Large intestine (tissue), 3 donors: ENCODE results near the gene TENM3. TPM values are rescaled to one million over a fixed set of nuclear protein-coding genes. Genes with fewer than 3 reads are reported as not detected.

Experiments
- DNase-seq, 2 donors: peaks; one replicate each; pipeline versions ENCODE4 v3.0.0 to v3.0.0-alpha.2; 2013
- H3K27ac ChIP-seq: one replicate; pipeline ENCODE4 v1.5.1; 2013; ENCODE audit warnings: low read length
- H3K27me3 ChIP-seq: 2 replicates; pipeline ENCODE4 v1.6.1; 2013; ENCODE audit warnings: low read length; ENCODE audit not compliant: control insufficient read depth, insufficient read depth
- H3K36me3 ChIP-seq: 2 replicates; pipeline ENCODE4 v1.6.1; 2013; ENCODE audit warnings: low read length; ENCODE audit not compliant: control insufficient read depth, insufficient read depth
- H3K4me1 ChIP-seq: one replicate; pipeline ENCODE4 v1.6.1; 2013; ENCODE audit warnings: low read length; ENCODE audit not compliant: control insufficient read depth, insufficient read depth
- H3K4me3 ChIP-seq: one replicate; pipeline ENCODE4 v1.5.1; 2013; ENCODE audit warnings: low read length
- H3K9me3 ChIP-seq: one replicate; pipeline ENCODE4 v1.6.1; 2013; ENCODE audit warnings: mild to moderate bottlenecking, low read depth, low read length, moderate library complexity; ENCODE audit not compliant: control insufficient read depth
- WGBS: methylation state at CpG from one replicate; pipeline ENCODE4 v1.1.5; 2013; ENCODE audit warnings: low lambda C conversion rate; ENCODE audit not compliant: insufficient coverage; 5-methylcytosine and 5-hydroxymethylcytosine counted together
- polyA plus RNA-seq: library from polyadenylated mRNA; unstranded; fragments of 120-200 nt; gene quantifications from one replicate; pipeline ENCODE4 v1.2.1, GENCODE V29; 2013

Gene TENM3
- polyA plus RNA-seq, 1 donor, result 11.9 TPM

DNA sequence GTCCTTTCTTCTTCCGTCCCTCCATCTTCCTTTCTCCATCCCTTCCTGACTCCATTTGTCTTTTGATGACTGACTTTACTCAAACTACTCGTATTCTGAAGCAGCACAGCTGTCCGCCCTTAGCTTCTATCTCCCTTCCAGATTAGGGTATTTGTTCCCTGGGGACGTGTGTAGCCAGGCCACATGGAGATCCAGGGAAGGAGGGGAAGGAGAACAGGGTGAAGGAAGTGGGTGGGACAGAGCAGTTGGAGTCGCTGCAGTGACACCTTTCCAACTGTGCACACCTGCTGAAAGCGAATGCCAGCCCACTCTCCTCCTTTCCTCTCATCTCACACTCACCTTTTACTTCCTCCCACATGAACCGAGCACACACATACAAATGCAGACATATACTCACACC lies 350.2 kb downstream of the TENM3 start:
- H3K36me3 ChIP-seq, result no peaks in the 10 kb centered on the region
- 58% methylated on average over 2 of the region's 7 CpGs for WGBS
- peaks cover under 1% of the 10 kb centered on the region for H3K9me3 ChIP-seq
- H3K27me3 ChIP-seq, result no peaks in the 10 kb centered on the region
- DNase-seq, result no peak
- H3K4me1 ChIP-seq, result peaks cover 12% of the 10 kb centered on the region
- H3K27ac ChIP-seq, result no peak overlapping the region
- no peak overlapping the region for H3K4me3 ChIP-seq

DNA sequence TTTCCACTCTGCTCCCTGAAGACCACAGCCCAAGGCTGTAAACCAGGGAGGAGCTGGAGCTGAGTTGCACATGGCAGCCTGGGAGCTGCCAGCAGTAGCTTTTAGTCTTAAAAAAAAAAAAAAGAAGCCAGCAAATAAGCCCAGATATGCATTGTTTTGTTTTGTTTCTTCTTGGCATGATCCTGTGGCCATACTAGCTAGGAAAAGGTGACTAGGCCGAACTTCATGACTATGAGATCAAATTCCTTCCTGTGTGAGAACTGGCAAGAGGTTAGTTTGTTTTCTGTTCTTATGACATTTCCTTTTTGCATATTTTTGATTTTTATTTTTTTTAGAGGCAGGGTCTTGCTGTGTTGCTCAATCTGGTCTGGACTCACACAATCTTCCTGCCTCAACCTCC lies 350.7 kb downstream of the TENM3 start:
- H3K36me3 ChIP-seq, result no peaks in the 10 kb centered on the region
- no peak overlapping the region for H3K27ac ChIP-seq
- DNase-seq, result peak; percentile 26 to 65
- H3K27me3 ChIP-seq, result no peaks in the 10 kb centered on the region
- H3K4me1 ChIP-seq, result peaks cover 12% of the 10 kb centered on the region
- 89% methylated on average over 1 of the region's 1 CpG for WGBS
- no peaks in the 10 kb centered on the region for H3K9me3 ChIP-seq
- H3K4me3 ChIP-seq, result no peak overlapping the region

DNA sequence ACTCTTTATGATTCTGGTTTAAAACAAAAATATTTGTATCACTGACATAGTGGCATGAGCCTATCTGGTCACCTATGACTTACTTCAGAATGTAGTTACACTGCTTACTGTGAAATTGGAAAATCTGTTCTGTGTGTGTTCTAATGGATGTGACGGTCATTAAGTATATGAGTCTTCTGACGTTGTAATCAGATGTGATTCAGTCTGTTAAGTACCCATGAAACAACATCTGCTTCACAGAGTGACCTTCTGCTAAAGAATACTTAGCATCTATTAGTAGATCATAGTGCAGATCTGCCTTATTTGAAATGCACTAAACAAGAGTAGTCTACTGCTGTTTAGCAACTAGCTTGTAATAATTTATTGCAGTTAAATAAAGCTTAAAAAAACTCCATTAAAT lies 356.9 kb downstream of the TENM3 start:
- no peak overlapping the region for H3K27ac ChIP-seq
- DNase-seq, result peak in 1 of 2 donors; percentile 17
- H3K4me3 ChIP-seq, result no peak overlapping the region
- H3K27me3 ChIP-seq, result no peaks in the 10 kb centered on the region
- no peaks in the 10 kb centered on the region for H3K36me3 ChIP-seq
- no CpG with 5 or more reads among the region's 2 CpGs for WGBS
- H3K9me3 ChIP-seq, result no peaks in the 10 kb centered on the region
- H3K4me1 ChIP-seq, result no peaks in the 10 kb centered on the region

DNA sequence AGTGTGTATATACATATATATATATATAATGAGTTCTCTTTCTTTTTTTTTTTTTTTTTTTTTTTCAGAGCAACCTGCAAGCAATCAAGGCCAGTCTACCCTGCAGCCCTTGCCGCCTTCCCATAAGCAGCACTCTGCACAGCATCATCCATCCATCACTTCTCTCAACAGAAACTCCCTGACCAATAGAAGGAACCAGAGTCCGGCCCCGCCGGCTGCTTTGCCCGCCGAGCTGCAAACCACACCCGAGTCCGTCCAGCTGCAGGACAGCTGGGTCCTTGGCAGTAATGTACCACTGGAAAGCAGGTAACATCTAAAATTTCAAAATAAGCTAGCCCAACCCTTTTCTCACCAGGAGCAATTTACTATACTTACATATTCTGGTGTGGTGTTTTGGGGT lies 357.7 kb downstream of the TENM3 start:
- no peaks in the 10 kb centered on the region for H3K9me3 ChIP-seq
- H3K27ac ChIP-seq, result no peak overlapping the region
- H3K36me3 ChIP-seq, result no peaks in the 10 kb centered on the region
- H3K27me3 ChIP-seq, result no peaks in the 10 kb centered on the region
- H3K4me1 ChIP-seq, result no peaks in the 10 kb centered on the region
- H3K4me3 ChIP-seq, result no peak overlapping the region
- DNase-seq, result no peak
- WGBS, result no CpG with 5 or more reads among the region's 8 CpGs

DNA sequence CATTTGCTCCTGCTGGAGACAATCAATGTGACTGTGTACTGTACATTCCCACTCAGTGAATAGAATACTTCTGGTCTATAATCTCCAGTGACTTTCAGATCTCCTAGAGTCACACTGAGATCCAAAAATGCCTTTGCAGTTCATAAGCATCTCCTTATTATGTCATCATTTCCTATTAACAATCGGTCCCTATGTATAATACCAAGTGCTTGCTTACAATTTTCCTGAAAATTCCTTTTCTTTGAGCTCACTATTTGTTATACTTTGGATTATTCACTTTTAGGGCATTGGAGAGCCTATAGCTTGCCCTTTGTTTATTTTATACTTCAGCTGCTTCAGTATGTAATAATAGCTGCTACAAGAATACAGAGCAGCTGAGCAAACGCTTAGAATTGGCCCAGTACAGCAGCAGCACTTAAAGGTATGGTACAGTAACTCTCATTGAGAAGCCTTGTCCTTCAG lies 361.0 kb downstream of the TENM3 start:
- H3K9me3 ChIP-seq, result peaks cover 5% of the 10 kb centered on the region
- H3K27ac ChIP-seq, result no peak overlapping the region
- no peak overlapping the region for H3K4me3 ChIP-seq
- no peaks in the 10 kb centered on the region for H3K4me1 ChIP-seq
- H3K36me3 ChIP-seq, result no peaks in the 10 kb centered on the region
- no peaks in the 10 kb centered on the region for H3K27me3 ChIP-seq
- 83% methylated on average over 1 of the region's 2 CpGs for whole genome bisulfite sequencing
- DNase-seq, result no peak

DNA sequence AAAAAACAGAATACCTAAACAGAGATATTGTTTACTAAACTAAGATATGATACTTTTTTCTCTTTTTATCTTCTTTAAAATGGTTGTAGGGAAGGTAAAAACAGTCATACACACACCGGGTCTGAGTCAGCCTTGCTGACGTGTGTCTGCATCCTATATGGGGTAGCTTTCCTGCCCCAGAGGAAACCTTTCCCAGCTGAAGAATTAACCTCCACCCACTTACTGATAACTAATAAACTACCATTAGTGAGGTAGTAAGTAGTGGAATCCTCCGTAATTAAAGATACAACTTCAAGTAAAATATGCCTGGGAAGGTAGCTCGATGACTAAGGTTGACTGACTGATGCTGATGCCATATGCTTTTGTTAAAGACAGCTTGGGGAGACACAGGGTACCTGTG lies 361.8 kb downstream of the TENM3 start:
- no peak overlapping the region for H3K4me3 ChIP-seq
- no peak overlapping the region for H3K27ac ChIP-seq
- H3K36me3 ChIP-seq, result no peaks in the 10 kb centered on the region
- 100% methylated on average over 1 of the region's 4 CpGs for WGBS
- no peaks in the 10 kb centered on the region for H3K27me3 ChIP-seq
- no peaks in the 10 kb centered on the region for H3K4me1 ChIP-seq
- DNase-seq, result no peak
- peaks cover 5% of the 10 kb centered on the region for H3K9me3 ChIP-seq

DNA sequence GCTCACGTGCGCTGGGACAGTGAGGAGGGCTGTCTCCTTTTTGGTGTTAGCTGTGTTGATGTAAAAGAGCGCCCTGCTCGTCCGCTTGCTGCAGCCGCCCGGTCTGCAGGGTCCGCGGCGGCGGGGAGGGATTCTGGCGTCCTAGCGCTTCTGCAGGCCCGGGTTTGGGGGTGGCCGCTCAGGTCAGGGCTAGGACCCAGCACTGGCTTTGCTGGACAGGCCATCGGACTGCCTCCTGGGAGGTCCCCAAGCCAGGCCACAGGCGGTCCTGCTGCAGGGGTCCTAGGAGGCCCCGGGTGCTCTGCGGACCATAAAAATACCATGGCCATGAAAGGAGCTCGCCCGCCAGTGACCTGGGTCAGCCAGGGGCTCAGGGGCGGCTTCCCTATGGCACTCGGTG lies 365.3 kb downstream of the TENM3 start:
- no peak for DNase-seq
- no peak overlapping the region for H3K4me3 ChIP-seq
- WGBS, result no CpG with 5 or more reads among the region's 23 CpGs
- H3K27me3 ChIP-seq, result no peaks in the 10 kb centered on the region
- no peaks in the 10 kb centered on the region for H3K36me3 ChIP-seq
- no peaks in the 10 kb centered on the region for H3K4me1 ChIP-seq
- peaks cover 5% of the 10 kb centered on the region for H3K9me3 ChIP-seq
- H3K27ac ChIP-seq, result no peak overlapping the region

DNA sequence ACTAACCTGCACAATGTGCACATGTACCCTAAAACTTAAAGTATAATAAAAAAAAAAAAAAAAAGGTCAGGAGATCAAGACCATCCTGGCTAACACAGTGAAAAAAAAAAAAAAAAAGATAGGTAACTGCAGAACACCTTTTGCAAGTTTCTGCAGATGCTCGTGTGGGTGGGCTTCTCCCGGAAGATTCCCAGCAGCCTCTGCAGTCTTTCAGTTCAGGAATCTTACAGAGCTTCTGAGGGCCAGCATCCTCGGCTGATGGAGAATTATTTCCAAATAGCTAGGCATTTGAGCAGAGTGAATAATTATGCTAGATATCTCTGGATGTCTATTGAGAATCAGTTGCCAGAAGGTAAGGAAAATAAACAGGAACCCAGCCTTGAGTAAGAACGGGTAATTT lies 373.3 kb downstream of the TENM3 start:
- DNase-seq, result no peak
- Histone ChIP-seq H3K36me3 (no peaks in the 10 kb centered on the region), H3K4me3 (no peak overlapping the region), H3K9me3 (no peaks in the 10 kb centered on the region), H3K27ac (no peak overlapping the region), H3K4me1 (no peaks in the 10 kb centered on the region), H3K27me3 (no peaks in the 10 kb centered on the region)
- no CpG with 5 or more reads among the region's 4 CpGs for WGBS

DNA sequence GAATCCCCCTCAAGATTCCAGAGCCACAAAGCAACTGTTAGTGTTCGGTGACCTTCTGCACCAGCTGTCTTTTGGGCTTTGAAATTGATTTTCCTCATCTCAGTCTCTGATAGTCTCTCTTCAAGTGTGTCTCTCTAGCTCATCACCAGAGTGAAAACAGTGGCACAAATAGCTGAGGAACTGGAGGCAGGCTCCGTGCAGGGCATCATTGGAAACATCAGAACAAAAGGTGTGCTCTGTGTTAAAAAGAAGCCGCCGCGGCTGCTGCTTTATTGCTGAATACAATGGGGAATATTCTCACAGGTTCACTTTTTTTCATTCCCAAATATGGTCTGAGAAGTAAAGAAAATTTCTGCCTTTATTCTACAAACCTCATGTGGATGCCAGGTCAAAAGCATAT lies 376.5 kb downstream of the TENM3 start:
- no peaks in the 10 kb centered on the region for H3K4me1 ChIP-seq
- H3K4me3 ChIP-seq, result no peak overlapping the region
- no peaks in the 10 kb centered on the region for H3K9me3 ChIP-seq
- H3K36me3 ChIP-seq, result no peaks in the 10 kb centered on the region
- WGBS, result 87% methylated on average over 3 of the region's 5 CpGs
- no peaks in the 10 kb centered on the region for H3K27me3 ChIP-seq
- no peak for DNase-seq
- H3K27ac ChIP-seq, result no peak overlapping the region

DNA sequence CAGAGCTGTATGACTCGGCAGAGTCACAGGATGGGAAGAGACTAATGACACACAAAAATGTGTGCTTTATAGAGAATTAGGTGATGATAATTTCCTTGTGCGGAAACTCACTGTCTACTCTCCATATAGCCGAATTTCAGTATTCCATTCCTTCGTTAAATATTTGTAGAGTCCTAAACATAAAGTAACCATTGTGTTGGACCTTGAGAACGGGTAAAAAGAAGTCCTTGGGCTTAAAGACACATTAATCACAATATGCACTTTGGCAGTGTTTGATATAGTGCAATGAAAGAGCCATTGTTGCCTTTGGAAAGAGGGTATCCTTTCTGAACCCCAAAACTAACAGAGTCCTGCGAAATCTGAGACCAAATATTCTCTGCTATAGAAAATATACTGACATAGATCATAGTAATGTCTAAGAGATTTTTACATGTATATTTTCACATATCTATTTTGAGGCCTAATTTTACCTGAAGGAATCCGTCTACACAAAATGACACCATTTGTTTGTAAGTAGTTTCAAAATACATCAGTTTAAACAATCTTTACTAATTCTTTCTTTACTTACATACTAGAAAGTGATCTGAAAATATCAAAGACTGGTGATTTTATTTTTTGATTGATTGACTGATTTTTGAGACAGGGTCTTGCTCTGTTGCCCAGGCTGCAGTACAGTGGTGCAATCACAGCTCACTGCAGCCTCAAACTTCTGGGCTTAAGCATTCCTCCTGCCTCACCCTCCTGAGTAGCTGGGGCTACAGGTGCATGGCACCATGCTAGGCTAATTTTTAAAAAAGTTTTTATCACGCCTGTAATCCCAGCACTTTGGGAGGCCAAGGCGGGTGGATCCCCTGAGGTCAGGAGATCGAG lies 377.1 kb downstream of the TENM3 start:
- WGBS, result 83% methylated on average over 2 of the region's 10 CpGs

DNA sequence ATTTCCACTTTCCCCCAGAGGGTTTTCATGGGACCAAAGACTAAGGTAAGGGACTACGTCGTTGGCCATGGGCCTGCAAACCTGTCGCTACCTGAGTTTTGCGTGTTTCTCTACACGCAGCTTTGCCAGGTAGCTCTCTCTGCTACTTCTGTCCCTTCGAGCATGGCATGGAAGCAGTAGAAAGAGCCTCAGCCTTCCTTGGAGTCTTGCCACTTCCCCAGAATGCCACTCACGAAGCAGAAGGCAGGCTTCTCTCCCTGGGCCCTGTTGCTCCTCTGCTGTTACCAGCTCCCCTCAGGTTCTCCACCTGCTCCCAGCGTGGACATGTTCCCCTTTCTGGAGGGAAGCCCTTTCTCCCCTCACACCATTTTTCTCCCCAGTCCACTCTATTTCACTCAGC lies 381.1 kb downstream of the TENM3 start:
- Histone ChIP-seq H3K9me3 (no peaks in the 10 kb centered on the region), H3K4me3 (no peak overlapping the region), H3K27me3 (no peaks in the 10 kb centered on the region), H3K36me3 (no peaks in the 10 kb centered on the region), H3K4me1 (no peaks in the 10 kb centered on the region), H3K27ac (no peak overlapping the region)
- DNase-seq, result no peak
- no CpG with 5 or more reads among the region's 8 CpGs for WGBS

More for the DNA sequence above, 377.1 kb downstream of the TENM3 start:
- Histone ChIP-seq H3K36me3 (no peaks in the 10 kb centered on the region), H3K4me1 (no peaks in the 10 kb centered on the region), H3K9me3 (no peaks in the 10 kb centered on the region), H3K27me3 (no peaks in the 10 kb centered on the region), H3K27ac (no peak overlapping the region), H3K4me3 (no peak overlapping the region)
- no peak for DNase-seq
